Ishikawa (cell line): ENCODE data around the gene ATP9B.

ENCODE experiments used
- CEBPB ChIP-seq: IDR thresholded peaks from 2 replicates; pipeline ENCODE4 v1.6.1; 2012
- CREB1 ChIP-seq: IDR thresholded peaks from 2 replicates; pipeline ENCODE4 v1.6.1; 2012; ENCODE audit warnings: low read depth
- EGR1 ChIP-seq: IDR thresholded peaks from 2 replicates; pipeline ENCODE4 v1.6.1; 2012
- EP300 ChIP-seq: IDR thresholded peaks from 2 replicates; pipeline ENCODE4 v1.6.1; 2012; ENCODE audit warnings: borderline replicate concordance
- FOXM1 ChIP-seq: IDR thresholded peaks from 2 replicates; pipeline ENCODE4 v1.6.1; 2012; ENCODE audit warnings: low read depth, borderline replicate concordance
- MAX ChIP-seq: IDR thresholded peaks from 2 replicates; pipeline ENCODE4 v1.6.1; 2012
- NFIC ChIP-seq: IDR thresholded peaks from 2 replicates; pipeline ENCODE4 v1.6.1; 2012
- RAD21 ChIP-seq: IDR thresholded peaks from 2 replicates; pipeline ENCODE4 v1.6.1; 2012; ENCODE audit warnings: low read depth
- TAF1 ChIP-seq: IDR thresholded peaks from 2 replicates; pipeline ENCODE4 v1.6.1; 2012; ENCODE audit warnings: low read depth, mild to moderate bottlenecking
- TCF12 ChIP-seq: IDR thresholded peaks from 2 replicates; pipeline ENCODE4 v1.6.1; 2012; ENCODE audit warnings: low read depth
- TEAD4 ChIP-seq: IDR thresholded peaks from 2 replicates; pipeline ENCODE4 v1.6.1; 2012
- YY1 ChIP-seq: IDR thresholded peaks from 2 replicates; pipeline ENCODE4 v1.6.1; 2012; ENCODE audit warnings: low read depth
- ZBTB7A ChIP-seq: IDR thresholded peaks from 2 replicates; pipeline ENCODE4 v1.6.1; 2012; ENCODE audit warnings: low read depth
- TF ChIP-seq, protein P1 (sequence below): IDR thresholded peaks from 2 replicates; pipeline ENCODE4 v1.6.1; 2012; ENCODE audit warnings: low read depth, mild to moderate bottlenecking
- TF ChIP-seq, protein P2 (sequence below): IDR thresholded peaks from 2 replicates; pipeline ENCODE4 v1.6.1; 2012

The ATP9B gene

GRCh38 chr18:79378536-79379250 is 309.5 kb downstream of the ATP9B start:
- TF ChIP-seq TCF12 (no peak), FOXM1 (no peak), RAD21 (peak; percentile 79)

GRCh38 chr18:79379251-79379905 is 310.2 kb downstream of the ATP9B start:
- TF ChIP-seq YY1 (no peak), FOXM1 (no peak), RAD21 (no peak), CREB1 (no peak), MAX (no peak), TAF1 (no peak), NFIC (no peak), CEBPB (no peak), ZBTB7A (no peak), TCF12 (no peak), EGR1 (no peak), EP300 (no peak), TEAD4 (no peak)
- TF ChIP-seq, protein P1, sequence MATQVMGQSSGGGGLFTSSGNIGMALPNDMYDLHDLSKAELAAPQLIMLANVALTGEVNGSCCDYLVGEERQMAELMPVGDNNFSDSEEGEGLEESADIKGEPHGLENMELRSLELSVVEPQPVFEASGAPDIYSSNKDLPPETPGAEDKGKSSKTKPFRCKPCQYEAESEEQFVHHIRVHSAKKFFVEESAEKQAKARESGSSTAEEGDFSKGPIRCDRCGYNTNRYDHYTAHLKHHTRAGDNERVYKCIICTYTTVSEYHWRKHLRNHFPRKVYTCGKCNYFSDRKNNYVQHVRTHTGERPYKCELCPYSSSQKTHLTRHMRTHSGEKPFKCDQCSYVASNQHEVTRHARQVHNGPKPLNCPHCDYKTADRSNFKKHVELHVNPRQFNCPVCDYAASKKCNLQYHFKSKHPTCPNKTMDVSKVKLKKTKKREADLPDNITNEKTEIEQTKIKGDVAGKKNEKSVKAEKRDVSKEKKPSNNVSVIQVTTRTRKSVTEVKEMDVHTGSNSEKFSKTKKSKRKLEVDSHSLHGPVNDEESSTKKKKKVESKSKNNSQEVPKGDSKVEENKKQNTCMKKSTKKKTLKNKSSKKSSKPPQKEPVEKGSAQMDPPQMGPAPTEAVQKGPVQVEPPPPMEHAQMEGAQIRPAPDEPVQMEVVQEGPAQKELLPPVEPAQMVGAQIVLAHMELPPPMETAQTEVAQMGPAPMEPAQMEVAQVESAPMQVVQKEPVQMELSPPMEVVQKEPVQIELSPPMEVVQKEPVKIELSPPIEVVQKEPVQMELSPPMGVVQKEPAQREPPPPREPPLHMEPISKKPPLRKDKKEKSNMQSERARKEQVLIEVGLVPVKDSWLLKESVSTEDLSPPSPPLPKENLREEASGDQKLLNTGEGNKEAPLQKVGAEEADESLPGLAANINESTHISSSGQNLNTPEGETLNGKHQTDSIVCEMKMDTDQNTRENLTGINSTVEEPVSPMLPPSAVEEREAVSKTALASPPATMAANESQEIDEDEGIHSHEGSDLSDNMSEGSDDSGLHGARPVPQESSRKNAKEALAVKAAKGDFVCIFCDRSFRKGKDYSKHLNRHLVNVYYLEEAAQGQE, result no peak
- TF ChIP-seq, protein P2, sequence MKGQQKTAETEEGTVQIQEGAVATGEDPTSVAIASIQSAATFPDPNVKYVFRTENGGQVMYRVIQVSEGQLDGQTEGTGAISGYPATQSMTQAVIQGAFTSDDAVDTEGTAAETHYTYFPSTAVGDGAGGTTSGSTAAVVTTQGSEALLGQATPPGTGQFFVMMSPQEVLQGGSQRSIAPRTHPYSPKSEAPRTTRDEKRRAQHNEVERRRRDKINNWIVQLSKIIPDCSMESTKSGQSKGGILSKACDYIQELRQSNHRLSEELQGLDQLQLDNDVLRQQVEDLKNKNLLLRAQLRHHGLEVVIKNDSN, result no peak

- no peak for TF ChIP-seq RAD21
- no peak for TF ChIP-seq CREB1
- TF ChIP-seq, protein P1, result no peak
- TF ChIP-seq TEAD4, result no peak
- no peak for TF ChIP-seq ZBTB7A
Observed at GRCh38 chr18:79379931-79380815, 311.0 kb downstream of the ATP9B start.

DNA sequence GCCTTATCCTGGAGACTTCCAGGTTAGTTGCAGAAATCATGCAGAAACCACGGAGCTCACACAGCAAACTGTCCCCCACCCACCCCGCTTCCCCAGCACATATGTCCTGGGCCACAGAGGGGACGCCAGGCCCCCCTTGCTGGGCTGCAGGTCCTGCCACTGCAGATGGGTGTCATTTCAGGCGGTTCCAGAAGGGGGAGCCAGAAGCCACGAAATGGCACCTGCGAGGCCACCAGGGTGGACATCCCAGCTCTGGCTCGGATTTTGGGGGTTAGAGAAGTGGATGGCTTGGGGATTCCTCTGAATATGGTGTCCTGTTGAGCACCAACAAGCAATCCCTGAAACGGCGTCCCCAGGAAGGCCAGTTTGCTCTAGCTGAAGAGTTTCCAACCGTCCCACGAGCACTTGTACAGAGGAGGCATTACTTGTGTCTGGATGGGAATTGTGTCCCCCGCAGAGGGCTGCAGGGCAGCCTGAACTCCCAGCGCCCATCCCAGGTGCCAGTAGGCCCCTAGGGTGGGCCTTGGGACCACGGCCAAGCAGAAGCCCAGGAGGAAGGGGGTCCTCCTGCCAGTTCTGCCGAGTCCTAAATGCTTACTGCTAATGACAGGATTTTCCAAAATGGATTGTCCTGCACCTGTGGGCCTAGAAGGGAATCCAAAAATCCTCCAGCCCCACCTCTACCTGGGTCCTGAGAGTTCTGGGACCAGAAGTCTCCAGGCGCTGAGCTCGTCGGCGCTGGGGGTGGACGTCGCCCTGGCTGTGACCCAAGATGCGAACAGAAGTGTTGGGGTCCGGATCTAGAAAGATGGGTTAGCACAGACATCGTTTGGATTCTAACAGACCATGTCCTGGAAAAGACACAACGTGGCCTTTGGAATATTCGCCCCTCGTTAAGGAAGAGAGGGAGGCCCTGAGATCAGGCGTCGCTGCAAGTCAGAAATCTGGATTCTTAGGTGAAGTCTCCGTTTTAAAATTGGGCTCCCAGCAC is 311.9 kb downstream of the ATP9B start:
- TF ChIP-seq ZBTB7A, result 0 out of 2 replicates have a peak, but pooled peaks have one; percentile 34
- TF ChIP-seq TEAD4, result no peak
- TF ChIP-seq MAX, result no peak
- no peak for TF ChIP-seq NFIC
- peak; percentile 98 for TF ChIP-seq RAD21
- no peak for TF ChIP-seq CREB1
- TF ChIP-seq YY1, result peak; percentile 40; the same call in 1 of the 2 replicates

DNA sequence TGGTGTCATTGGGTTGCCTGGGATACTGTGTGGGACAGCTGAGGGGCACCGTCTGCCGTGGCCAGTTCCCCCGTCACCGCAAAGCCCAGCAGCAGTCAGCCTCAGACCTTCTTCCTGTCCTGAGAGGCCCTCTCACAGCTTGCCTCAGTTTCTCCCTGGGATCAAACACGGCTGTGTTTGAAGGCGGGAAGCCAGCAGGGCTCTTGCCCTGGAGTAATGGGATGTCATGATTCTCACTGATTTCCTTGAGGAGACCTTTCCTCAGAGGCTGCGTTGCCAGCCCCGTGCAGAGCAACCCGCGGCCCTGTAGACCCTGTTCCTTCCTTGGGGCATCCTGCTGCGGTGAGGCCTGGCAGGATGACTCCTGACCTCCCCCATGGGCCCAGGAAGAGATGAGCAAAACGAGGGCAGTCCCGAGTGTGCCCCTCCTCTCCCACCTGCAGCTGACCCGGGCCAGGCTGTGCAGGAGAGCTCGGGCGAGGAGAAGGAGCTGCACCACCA is 312.7 kb downstream of the ATP9B start:
- TF ChIP-seq ZBTB7A (no peak), TCF12 (no peak), FOXM1 (no peak), EGR1 (no peak), EP300 (no peak), CEBPB (no peak), MAX (no peak), NFIC (no peak), YY1 (no peak), TEAD4 (no peak), CREB1 (no peak)
- TF ChIP-seq, protein P2, result no peak
